Fibroblast of lung (primary cell): ENCODE results near the gene UVRAG.

Source experiments
- CTCF ChIP-seq, 2 donors: IDR thresholded peaks in 1 of 2; conservative IDR thresholded peaks in 1 of 2; 1 replicate in 1 of 2; 2 replicates in 1 of 2; pipeline ENCODE4 v1.5.1; 2011 to 2012; ENCODE audit warnings: low read length in 2 of 2, control low read depth in 1 of 2, inconsistent platforms in 1 of 2, low read depth in 1 of 2, mild to moderate bottlenecking in 1 of 2
- EZH2 ChIP-seq: IDR thresholded peaks from 2 replicates; pipeline ENCODE4 v1.5.1; 2012; ENCODE audit warnings: low read length, control low read depth, mild to moderate bottlenecking; ENCODE audit errors: missing control alignments

- TF ChIP-seq EZH2 = no peak
- TF ChIP-seq CTCF (conservative IDR thresholded peaks at IDR 0.05 in 1 of 2, IDR thresholded peaks at IDR 0.05 in 1 of 2; ENCODE audit: low read depth in 1 of 2, low read length in 2 of 2) = no peak
These were observed 33.2 kb upstream of the UVRAG start for GRCh38 chr11:75781831-75782230.
